ENCODE data around the gene CYP51A1.

DNA sequence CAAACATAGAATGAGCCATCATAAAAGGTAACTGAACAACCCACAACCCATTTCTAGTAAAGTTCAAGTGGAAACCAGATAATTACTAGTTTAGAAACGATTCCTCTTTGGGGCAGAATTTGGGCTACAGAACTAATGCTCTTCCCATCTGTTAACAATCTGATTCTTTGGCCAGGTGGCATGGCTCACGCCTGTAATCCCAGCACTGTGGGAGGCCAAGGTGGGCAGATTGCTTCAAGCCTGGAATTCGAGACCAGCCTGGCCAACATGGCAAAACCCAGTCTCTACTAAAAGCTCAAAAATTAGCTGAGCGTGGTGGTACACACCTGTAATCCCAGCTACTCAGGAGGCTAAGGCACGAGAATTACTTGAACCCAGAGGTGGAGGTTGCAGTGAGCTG lies 18.5 kb downstream of the CYP51A1 start:
- no peak for TF ChIP-seq CTCF (IDR thresholded peaks at IDR 0.05)
- TF ChIP-seq POLR2A (IDR thresholded peaks at IDR 0.05), result no peak

All from adrenal gland (tissue), 5 donors.